ENCODE measurements around the gene RNASEL. TPM values are rescaled to one million over a fixed set of nuclear protein-coding genes. Genes with fewer than 3 reads are reported as not detected.

The RNASEL gene
- total and polyA plus RNA-seq, 2 of the 13 experiments (the other 11 are each of a cell fraction or from before 2014, with no cell fraction given): 0.05 to 0.20 TPM

- no TSS peak for BruUV-seq (replicated peaks)
- in situ Hi-C loops (cut with HindIII; ENCODE audit: extremely low pct_ligation_motif_present, low pct_unique_long_range_greater_than_20kb) (no loop called here), intact Hi-C loops (cut with micrococcal nuclease; ENCODE audit: unreplicated experiment) (no loop called here)
- Histone ChIP-seq H4K20me1 (ENCODE audit: insufficient read depth, low read length) (no peaks in the 10 kb centered on the region), H3K36me3 (replicated peaks in 1 of 2; ENCODE audit: control insufficient read depth in 1 of 2, insufficient read depth in 2 of 2, low read length in 2 of 2) (no peaks in the 10 kb centered on the region), H3K4me2 (ENCODE audit: low read depth, low read length) (no peak overlapping the region), H3K4me3 (replicated peaks in 1 of 3; ENCODE audit: insufficient read depth in 1 of 3, low read depth in 2 of 3, low read length in 3 of 3) (no peak overlapping the region), H2AFZ (ENCODE audit: low read length) (no peak overlapping the region), H3K27ac (ENCODE audit: extremely low read length, insufficient read depth, low read length) (no peak overlapping the region), H3K9ac (ENCODE audit: insufficient read depth, low read depth, low read length) (no peak overlapping the region), H3K9me3 (ENCODE audit: low read length) (no peaks in the 10 kb centered on the region), H3K4me1 (ENCODE audit: insufficient read depth, low read length) (peaks cover 9% of the 10 kb centered on the region), H3K27me3 (ENCODE audit: control insufficient read depth in 1 of 2, insufficient read depth in 2 of 2, low read length in 2 of 2) (no peaks in the 10 kb centered on the region; a peak in 1 of 5 replicates), H3K79me2 (ENCODE audit: insufficient read depth, low read length) (no peaks in the 10 kb centered on the region)
- no peak for DNase-seq (ENCODE audit: low spot score)
- ATAC-seq: no peak
- FAIRE-seq: no peak
- ChIA-PET CTCF (ENCODE audit: low intra/inter-chr PET ratio, low total read pairs) (no interaction called here), POLR2A (no interaction called here)
- 74% methylated on average over 11 of the region's 11 CpGs for WGBS (ENCODE audit: low lambda C conversion rate)
- TF ChIP-seq KLF11 (CRISPR knock-in tag; IDR thresholded peaks at IDR 0.05): no peak
Observed at GRCh38 chr1:182586380-182586779, 2.7 kb downstream of the RNASEL start.

- DNase-seq (ENCODE audit: low spot score) (no peak), ATAC-seq (no peak), FAIRE-seq (no peak)
- Histone ChIP-seq H3K4me1 (ENCODE audit: insufficient read depth, low read length) (peaks cover 9% of the 10 kb centered on the region), H4K20me1 (ENCODE audit: insufficient read depth, low read length) (no peaks in the 10 kb centered on the region), H3K36me3 (replicated peaks in 1 of 2; ENCODE audit: control insufficient read depth in 1 of 2, insufficient read depth in 2 of 2, low read length in 2 of 2) (no peaks in the 10 kb centered on the region), H3K9me3 (ENCODE audit: low read length) (no peaks in the 10 kb centered on the region), H3K27me3 (ENCODE audit: control insufficient read depth in 1 of 2, insufficient read depth in 2 of 2, low read length in 2 of 2) (no peaks in the 10 kb centered on the region; a peak in 1 of 5 replicates), H3K4me2 (ENCODE audit: low read depth, low read length) (no peak overlapping the region), H3K9ac (ENCODE audit: insufficient read depth, low read depth, low read length) (no peak overlapping the region), H3K27ac (ENCODE audit: extremely low read length, insufficient read depth, low read length) (no peak overlapping the region), H3K4me3 (replicated peaks in 1 of 3; ENCODE audit: insufficient read depth in 1 of 3, low read depth in 2 of 3, low read length in 3 of 3) (no peak overlapping the region), H2AFZ (ENCODE audit: low read length) (no peak overlapping the region), H3K79me2 (ENCODE audit: insufficient read depth, low read length) (no peaks in the 10 kb centered on the region)
- ChIA-PET POLR2A (no interaction called here), CTCF (ENCODE audit: low intra/inter-chr PET ratio, low total read pairs) (no interaction called here)
- 35% methylated on average over 4 of the region's 4 CpGs for WGBS (ENCODE audit: low lambda C conversion rate)
- TF ChIP-seq ZNF256 (CRISPR knock-in tag; conservative IDR thresholded peaks at IDR 0.05): no peak
- no peak for TF ChIP-seq PAWR (CRISPR knock-in tag; IDR thresholded peaks at IDR 0.05; ENCODE audit: borderline replicate concordance)
- TF ChIP-seq CREB1 (IDR thresholded peaks at IDR 0.05): peak; percentile 33; the same call in 1 of the 2 replicates
- no peak for TF ChIP-seq CREB1 (CRISPR knock-in tag; IDR thresholded peaks at IDR 0.05)
- TF ChIP-seq THAP7 (CRISPR knock-in tag; IDR thresholded peaks at IDR 0.05): no peak
- TF ChIP-seq FIP1L1 (IDR thresholded peaks at IDR 0.05; ENCODE audit: borderline replicate concordance, insufficient read depth, low read depth, low read length): no peak
- TF ChIP-seq FOXJ3 (CRISPR knock-in tag; IDR thresholded peaks at IDR 0.05; ENCODE audit: borderline replicate concordance): no peak
- intact Hi-C loops (cut with micrococcal nuclease; ENCODE audit: unreplicated experiment): no loop called here
- BruUV-seq (replicated peaks): no TSS peak
- in situ Hi-C loops (cut with HindIII; ENCODE audit: extremely low pct_ligation_motif_present, low pct_unique_long_range_greater_than_20kb): no loop called here
Observed at GRCh38 chr1:182584746-182585145, 4.3 kb downstream of the RNASEL start.
